ENCODE measurements around the gene KANTR.

KANTR gene

DNA sequence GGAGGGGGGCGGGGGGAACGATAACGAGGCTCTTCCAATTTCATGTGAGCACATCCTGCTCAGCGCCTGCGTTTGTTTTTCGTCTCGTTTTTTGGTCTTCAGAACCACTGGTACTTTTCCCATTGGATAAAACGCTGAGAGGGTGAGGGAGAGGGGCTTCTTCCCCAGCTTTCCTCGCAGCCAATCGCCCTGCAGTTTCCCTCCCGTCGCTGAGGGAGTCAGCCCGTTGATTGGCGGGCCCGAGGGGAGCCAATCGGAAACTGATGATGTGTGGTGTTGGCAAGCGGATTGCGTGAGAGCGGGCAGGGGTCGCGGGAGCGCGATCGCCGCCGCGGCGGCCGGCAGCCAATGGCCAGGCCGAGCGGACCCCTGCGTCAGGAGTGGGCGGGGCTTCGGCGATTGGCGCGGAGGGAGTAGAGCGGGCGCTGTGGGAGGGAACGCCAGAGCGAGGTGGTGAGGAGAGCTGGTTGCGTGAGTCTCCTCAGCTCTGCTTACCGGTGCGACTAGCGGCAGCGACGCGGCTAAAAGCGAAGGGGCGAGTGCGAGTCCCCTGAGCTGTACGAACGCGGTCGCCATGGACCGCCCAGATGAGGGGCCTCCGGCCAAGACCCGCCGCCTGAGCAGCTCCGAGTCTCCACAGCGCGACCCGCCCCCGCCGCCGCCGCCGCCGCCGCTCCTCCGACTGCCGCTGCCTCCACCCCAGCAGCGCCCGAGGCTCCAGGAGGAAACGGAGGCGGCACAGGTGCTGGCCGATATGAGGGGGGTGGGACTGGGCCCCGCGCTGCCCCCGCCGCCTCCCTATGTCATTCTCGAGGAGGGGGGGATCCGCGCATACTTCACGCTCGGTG lies 11.8 kb upstream of the KANTR start, which contains the start of gene TSPYL2:
Gene TSPYL2, plus strand, starts transcription at position 443 of the 848 bp plus-strand sequence. Its CDS starts 132 bp downstream, at position 575.
- peak; percentile 98 for DNase-seq

DNA sequence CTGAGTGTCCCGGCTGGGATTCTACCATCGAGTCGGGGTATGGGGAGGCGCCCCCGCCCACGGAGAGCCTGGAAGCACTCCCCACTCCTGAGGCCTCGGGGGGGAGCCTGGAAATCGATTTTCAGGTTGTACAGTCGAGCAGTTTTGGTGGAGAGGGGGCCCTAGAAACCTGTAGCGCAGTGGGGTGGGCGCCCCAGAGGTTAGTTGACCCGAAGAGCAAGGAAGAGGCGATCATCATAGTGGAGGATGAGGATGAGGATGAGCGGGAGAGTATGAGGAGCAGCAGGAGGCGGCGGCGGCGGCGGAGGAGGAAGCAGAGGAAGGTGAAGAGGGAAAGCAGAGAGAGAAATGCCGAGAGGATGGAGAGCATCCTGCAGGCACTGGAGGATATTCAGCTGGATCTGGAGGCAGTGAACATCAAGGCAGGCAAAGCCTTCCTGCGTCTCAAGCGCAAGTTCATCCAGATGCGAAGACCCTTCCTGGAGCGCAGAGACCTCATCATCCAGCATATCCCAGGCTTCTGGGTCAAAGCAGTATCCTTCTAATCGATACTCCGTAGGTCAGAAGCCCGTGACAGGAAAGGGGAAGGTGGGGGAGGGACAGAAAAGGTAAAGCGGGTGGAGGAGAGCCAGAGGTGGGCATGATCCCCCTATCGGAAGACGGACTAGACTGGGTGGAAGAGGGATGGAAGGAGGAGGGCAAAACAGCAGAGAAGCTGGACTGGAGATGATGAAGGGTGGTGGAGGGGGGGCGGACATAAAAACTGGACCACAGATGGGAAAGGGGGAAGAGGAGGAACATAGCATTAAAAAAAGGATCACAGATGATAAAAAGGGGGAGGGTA lies 10.9 kb upstream of the KANTR start:
- no peak for DNase-seq

DNA sequence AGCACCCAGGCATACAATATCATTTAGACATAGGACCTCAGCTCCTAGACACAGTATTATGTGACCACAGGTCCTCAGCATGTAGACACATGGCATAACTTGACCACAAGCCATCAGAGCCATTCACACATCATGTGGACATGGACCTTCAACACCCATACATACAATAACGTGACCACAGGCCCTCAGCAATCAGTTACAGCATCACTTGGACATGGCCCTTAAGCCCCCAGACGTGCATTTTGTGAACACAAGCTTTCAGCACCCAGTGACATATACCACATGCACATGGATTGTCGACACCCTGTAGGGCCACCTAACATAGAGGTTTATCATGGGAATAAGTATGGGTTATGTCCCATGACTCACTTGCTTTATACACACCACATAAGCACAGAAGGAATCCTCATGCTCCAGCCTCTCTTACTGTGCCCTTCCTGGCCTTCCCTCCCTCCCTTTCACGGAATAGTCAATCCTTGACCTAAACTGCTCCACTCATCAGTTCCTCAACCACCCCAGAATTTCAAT lies 9.8 kb upstream of the KANTR start:
- DNase-seq = no peak

DNA sequence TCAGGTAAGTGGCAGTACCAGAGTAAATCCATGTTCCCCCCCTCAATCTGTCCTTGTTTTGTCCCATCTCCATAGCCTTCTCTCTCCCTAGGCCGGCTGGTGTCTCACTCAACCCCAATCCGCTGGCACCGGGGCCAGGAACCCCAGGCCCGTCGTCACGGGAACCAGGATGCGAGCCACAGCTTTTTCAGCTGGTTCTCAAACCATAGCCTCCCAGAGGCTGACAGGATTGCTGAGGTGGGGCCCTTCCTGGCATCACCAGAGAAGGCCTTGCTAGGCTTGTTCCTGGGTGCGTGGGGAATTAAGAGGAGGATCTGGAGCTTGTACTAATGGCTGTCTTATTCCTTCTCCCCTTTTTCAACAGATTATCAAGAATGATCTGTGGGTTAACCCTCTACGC lies 9.1 kb upstream of the KANTR start:
- DNase-seq = no peak

DNA sequence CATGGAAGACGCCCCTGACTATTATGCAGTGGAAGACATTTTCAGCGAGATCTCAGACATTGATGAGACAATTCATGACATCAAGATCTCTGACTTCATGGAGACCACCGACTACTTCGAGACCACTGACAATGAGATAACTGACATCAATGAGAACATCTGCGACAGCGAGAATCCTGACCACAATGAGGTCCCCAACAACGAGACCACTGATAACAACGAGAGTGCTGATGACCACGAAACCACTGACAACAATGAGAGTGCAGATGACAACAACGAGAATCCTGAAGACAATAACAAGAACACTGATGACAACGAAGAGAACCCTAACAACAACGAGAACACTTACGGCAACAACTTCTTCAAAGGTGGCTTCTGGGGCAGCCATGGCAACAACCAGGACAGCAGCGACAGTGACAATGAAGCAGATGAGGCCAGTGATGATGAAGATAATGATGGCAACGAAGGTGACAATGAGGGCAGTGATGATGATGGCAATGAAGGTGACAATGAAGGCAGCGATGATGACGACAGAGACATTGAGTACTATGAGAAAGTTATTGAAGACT lies 8.2 kb upstream of the KANTR start:
- no peak for DNase-seq

DNA sequence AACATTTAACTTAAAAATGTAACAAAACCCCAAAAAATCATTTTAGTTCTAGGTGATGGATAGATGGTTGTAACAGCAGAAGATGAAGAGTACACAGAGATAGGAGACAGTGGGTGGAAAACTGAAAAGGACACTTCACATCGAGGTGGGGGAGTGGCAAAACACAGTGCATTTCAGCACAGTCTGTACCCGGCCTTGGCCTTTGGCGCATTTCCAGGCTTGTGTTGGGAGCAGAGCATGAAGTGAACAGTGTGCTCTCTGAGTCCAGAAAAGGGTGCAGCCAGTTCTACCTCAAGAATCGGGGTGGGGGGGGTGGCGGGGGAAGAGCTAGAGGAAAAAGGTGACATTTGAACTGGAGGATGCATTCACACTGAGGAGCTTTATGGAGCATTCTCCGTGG lies 7.5 kb upstream of the KANTR start:
- DNase-seq = no peak

DNA sequence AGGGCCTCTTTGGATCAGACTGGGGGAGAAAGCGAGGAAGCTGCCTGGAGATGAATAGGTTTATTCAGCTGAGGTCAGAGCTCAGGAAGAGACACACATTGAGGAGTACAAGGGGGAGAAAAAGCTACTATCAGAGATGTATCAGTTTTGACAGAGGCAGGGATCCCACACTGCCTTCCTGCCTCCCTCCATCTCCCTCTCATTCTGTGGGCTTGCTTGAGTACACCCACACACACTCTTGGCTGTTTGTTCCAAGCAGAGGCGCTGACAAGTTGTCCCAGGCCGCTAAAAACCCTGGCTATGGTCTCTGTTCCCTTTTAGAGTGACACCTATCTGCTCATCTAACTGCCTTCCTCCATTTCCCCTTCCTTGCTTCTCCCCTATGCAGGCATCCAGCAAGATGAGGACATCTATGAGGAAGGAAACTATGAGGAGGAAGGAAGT lies 6.5 kb upstream of the KANTR start:
- no peak for DNase-seq

DNA sequence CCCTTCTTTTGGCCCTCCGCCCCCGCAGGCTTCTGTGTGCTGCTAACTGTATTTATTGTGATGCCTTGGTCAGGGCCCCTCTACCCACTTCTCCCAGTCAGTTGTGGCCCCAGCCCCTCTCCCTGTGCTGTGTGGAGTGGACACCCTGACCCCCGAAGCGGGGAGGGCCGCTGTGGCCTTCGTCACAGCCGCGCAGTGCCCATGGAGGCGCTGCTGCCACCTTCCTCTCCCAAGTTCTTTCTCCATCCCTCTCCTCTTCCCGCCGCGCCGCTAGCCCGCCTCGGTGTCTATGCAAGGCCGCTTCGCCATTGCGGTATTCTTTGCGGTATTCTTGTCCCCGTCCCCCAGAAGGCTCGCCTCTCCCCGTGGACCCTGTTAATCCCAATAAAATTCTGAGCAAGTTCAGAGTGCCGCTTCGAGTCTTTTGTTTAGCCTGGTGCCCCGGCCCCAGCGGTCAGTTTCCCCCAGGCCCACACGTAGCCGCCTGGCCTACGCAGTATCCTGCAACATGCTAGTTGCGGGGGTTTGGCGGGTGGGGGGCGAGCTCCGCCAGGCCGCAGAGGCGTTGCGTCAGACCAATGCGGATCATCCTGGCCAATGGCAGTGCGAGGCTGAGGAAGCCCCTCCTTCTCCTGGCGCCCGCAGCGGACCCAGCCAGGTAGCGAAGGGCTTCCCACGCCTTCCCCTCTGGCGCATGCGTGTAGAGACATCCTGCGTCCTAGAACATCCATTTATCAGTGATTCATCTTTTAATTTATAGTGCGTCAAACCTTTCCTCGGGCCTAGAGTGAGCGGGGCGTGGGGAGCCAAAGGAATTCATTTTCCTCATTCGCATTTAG lies 5.6 kb upstream of the KANTR start:
- peak; percentile 92 for DNase-seq

DNA sequence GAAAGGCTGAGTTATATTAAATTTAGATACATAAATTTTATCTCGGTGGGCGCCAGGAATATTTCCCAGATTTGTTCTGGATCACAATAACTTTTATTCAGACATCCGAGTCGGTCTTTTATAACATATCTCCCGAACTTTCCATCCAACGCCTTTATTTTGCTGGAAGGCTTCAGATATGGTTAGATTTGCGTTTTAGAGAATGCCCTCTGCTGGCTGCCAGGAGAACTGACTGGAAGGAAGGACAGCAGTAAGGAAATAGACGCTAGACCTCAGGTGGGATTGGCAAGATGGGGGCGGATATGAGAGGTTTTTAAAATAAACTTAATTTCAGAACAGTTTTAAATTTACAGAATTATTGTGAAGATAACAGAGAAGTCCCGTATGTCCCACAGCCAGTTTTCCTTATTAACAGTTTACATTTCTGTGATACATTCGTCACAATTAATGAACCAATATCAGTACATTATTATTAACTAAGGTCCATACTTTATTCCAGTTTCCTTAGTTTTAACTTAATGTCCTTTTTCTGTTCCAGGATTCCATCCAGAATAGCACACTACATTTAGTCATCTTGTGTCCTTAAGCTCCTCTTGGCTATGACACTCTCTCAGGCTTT lies 4.6 kb upstream of the KANTR start:
- DNase-seq = no peak

DNA sequence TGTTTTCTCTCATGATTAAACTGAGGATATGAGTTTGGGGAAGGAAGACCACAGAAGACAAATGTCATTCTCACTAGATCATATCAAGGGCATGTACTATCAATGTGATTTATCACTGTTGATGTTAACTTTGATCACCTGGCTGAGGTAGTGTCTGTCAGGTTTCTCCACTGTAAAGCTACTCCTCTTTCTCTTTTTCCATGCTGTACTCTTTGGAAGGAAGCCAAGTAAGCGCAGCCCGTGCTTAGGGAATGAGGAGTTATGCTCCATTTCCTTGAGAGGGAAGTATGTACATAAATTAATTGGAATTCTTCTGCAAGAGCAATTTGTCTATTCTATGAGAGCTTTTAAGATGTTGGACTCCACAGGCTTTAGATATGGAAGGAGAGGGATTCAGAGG lies 4.0 kb upstream of the KANTR start:
- DNase-seq = no peak

DNA sequence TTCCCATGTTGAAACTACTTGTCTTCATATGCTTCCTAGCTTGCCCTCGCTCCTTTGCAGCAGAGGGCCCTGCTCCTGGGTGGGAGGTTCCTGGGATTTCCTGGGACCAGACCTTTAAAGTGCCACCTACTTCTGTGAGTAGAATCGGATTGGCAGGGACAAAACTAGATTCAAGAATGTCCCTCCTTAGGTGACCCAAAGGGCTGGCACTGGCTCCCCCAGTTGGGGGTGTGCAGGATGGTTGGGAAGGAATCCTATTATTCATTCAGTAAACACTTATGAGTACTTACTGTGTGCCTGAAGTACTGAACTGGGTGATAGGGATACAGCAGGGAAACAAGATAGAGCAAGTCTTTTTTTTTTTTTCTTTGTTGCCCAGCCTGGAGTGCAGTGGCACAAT lies 2.6 kb upstream of the KANTR start:
- no peak for DNase-seq

DNA sequence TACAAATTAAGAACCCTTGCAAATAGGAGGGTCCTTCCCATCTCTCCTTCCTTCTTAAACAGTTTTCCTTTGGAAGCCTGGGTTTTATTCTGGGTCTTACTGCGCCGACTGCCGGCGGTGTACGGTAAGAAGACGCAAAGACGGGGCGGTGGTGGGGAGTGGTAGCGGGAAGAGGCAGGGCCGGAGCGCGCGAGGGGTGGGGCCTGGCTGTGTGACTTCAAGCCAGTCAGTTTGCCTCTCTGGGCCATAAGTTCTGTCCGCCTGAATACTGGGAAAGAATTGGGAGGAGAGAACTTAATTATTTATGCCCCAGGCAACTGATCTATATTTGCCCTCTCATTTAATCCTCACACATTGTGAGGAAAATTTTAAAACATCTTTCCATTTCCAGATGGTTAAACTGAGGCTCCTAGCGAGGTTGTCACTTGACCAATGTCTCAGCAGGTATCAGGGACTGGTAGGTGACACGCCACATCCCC lies 726 bp upstream of the KANTR start:
- peak; percentile 87 for DNase-seq

DNA sequence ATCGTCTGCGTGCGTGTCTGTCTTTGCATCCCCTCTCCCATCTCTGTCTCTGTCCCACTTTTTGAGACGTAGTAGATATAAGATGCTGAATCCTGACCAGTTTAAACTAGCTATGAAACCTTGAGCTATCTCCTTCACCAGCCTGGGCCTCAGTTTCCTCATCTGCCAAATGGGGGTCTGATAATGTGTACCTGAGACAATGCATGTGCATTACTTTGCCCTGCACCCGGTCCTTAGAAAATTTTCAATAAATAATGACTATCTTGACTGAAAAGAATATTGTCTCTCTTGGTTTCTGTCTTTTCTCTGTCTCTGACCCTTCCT lies 602 bp downstream of the KANTR start:
- no peak for DNase-seq

DNA sequence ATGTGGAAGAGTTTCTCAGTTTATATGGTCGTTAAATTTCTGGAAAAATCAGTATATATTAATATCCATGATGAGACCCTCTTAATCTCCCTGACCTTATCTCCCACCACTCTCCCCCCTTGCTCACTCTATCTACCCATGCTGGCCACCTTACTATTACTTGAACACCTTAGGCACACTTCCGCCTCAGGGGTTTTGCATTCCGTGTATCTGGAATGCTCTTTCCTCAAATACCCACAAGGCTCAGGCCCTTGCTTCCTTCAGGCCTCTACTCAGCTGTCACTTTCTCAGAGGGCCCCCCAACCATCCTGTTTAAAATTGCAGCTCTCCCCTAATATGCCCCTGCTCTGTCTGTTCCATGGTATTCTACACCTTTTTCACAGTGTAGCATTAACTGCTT lies 1.9 kb downstream of the KANTR start:
- no peak for DNase-seq

DNA sequence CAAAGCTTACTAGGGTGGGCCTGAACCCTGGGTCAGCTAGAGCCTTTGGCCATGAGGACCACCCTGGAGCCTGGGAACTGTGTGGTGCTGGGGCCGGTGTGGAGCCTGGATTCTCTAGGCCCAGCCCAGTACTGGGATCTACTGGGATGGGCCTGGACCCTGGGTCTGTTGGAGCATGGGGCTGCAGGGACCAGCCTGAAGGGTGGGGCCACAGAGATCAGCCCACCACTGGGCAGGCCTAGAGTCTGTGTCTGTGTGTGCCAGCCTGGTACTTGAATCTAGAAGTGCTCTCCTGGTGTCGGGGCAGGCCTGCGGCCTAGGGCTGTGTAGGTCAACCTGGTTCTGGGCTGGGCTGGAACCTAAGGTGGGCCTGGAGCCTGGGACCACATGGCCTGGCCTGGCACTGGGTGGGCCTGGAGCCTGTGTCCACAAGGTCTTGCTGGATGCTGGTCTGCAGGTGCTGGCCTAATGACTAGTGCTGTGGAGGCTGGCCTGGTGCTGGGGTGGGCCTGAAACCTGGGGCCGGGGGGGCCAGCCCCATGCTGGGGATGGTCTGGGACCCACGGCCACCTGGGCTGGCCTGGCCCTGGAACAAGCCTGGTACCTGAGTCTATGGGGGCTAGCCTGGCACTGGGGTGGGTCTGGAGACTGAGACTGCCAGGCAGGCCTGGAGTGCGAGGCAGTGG lies 21.1 kb downstream of the KANTR start:
- DNase-seq = no peak

DNA sequence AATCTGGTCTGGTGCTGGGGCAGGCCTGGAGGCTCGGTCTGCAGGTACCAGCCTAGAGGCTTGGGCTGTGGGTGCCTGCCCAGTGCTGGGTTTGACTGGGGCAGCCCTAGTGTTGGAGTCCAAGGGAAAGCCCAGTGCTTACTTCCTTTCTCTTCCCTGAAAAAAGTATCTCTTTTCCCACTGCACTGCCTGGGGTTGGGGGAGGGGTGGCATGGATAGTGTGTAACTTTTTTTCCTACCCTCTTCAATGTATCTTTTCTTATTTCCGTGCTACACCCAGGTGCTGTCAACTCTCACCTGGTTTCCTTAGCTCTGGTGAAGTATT lies 21.6 kb downstream of the KANTR start:
- DNase-seq = no peak

DNA sequence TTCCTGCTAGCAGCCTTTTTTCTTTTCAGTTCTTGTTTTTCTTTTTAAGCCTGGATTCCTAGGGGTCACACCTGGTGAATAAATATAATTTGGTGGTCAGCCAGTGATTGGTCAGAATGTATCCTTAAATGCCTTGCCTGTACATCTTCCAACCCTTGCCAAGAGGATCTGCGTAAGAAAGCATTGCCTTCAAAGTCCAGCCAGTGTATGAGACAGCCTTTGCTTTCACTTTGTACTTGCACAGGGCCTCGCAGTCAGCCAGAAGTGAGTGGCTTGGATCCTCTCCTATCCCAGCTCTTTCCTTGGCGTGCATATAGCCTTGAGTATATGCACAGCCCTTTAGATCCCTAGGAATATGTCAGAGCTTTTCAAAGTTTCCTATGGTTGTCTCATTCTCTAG lies 22.2 kb downstream of the KANTR start:
- no peak for DNase-seq

DNA sequence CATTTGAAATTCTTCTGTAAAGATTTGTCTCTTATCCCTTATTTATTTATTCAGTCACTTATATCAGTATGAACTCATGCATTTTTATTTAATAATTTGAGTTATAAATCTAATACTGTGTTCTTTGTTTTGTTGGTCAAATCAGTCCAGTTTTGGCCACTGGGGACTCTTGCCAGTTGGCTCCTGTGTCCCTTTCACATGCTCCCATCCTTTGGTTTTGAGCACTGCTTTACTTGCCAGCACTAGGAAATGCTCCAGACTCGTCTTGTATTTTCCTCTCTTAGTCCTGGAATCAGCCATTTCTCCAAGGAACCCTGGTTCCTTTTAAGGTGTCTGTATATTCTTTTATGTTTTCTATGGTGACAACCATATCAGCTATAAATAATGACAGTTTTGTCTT lies 28.1 kb downstream of the KANTR start:
- DNase-seq = no peak

DNA sequence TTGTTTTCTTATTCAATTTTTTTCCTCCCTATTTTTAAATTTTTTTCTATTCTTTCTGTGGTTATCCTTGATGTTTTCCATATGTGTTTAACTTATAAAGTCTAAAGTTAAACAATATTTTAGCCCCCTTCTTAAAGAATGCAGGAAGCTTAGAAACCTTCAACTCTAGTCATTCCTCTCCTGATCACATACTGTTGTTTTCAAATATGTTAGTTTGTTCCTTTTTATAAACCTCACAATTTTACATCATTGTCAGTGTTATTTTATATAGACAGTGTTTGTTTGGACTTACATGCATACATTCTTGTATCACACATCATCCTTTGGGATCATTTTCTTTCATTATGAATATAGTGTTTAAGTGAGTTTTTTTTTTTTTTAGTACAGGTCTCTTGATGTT lies 31.6 kb downstream of the KANTR start:
- no peak for DNase-seq

DNA sequence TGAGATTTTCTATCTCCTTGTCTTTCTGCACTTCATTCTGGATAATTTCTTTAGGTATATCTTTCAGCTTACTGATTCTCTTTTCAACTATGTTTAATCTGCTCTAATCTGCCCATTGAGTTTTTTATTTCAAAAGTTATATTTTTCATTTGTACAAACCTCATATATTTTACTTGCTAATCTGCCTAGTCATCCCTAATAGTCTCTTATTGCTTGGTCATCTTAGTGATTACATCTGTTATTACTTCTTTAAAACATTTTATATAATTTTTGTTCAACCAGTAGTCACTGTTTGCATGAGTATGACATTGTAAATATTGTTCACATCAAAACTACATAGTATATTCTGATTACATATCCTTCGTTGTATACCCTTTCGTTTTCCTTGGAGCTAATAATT lies 32.4 kb downstream of the KANTR start:
- DNase-seq = no peak

DNA sequence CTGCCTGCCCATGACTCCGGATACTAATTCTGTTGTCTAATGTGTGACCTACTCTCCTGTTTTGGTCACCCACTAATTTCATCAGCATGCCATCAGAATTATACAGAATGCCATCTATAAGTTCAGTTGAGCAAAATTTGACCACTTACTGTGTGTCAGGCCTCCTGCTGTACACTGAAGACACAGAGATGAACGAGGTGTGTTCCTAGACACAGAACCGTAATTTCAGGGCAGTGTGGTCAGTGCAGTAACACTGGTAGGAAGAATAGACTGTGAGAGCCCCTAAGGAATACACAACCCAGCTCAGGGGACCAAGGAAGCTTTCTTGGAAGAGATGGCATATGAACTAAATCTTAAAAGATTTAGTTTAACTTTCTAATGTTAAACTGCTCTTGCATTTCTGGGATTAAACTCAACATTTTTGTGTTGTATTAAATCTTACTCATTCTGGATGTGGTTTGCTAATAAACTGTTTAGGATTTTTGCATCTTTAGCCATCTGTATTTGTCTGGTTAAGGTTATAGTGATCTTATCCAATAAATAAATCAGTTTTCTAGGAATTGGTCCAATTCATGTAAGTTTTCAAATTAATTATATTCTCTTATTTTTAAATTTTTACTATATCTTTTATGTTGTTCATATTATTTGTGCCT lies 34.3 kb downstream of the KANTR start:
- no peak for DNase-seq
